ENCODE data around the gene KLHL14. TPM values are rescaled to one million over a fixed set of nuclear protein-coding genes. Genes with fewer than 3 reads are reported as not detected.

Gene KLHL14
- total and polyA plus RNA-seq, 2 experiments from 2014 or later, result 0.44 to 1.9 TPM

DNA sequence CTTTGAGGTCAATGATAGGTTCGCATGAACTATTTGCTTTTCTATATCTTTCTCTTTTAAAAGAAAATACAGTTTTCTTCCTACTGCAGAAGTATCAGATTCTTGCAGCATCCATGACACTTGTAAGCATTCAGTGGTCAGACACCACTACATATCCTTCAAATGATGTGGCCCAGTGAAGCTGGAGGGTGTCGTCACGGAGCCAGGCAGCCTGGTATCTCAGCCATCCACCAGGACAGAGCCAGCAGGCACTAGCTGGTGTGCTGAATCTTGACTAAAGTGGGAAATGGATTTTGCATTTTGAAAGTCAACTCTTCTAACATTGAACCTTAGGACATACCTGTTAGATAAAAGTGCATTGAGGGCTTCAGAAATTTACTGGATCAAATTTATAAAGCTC lies 5.4 kb downstream of the KLHL14 start:
- no peak overlapping the region for H2AFZ ChIP-seq
- Mint-ChIP-seq H3K27ac (no peak overlapping the region), H3K9me3 (no peaks in the 10 kb centered on the region; the same call in 2 of the 3 replicates), H3K27me3 (ENCODE audit: insufficient read depth, low read depth, poor library complexity) (peaks cover 23% of the 10 kb centered on the region), H3K36me3 (ENCODE audit: low read depth) (no peaks in the 10 kb centered on the region), H3K4me1 (peaks cover 19% of the 10 kb centered on the region), H3K4me3 (no peak overlapping the region)
- ATAC-seq (no peak), DNase-seq (ENCODE audit: low spot score) (no peak)
- TF ChIP-seq EZH2 (IDR thresholded peaks at IDR 0.05; ENCODE audit: low read depth, unreplicated experiment) (no peak), ZNF114 (CRISPR knock-in tag; IDR thresholded peaks at IDR 0.05) (no peak), ETS1 (IDR thresholded peaks at IDR 0.05) (no peak), STAT1 (IDR thresholded peaks at IDR 0.05; ENCODE audit: unreplicated experiment) (no peak), JUNB (IDR thresholded peaks at IDR 0.05; ENCODE audit: unreplicated experiment) (no peak), CTCF (conservative IDR thresholded peaks at IDR 0.05; ENCODE audit: low read depth in 2 of 2) (no peak), ZNF331 (CRISPR knock-in tag; IDR thresholded peaks at IDR 0.05; ENCODE audit: low read depth) (no peak), EZH2phosphoT487 (IDR thresholded peaks at IDR 0.05; ENCODE audit: unreplicated experiment) (no peak), CREB1 (CRISPR knock-in tag; IDR thresholded peaks at IDR 0.05; ENCODE audit: low read depth) (no peak), POLR2AphosphoS5 (IDR thresholded peaks at IDR 0.05; ENCODE audit: low read depth) (no peak), REST (IDR thresholded peaks at IDR 0.05; ENCODE audit: unreplicated experiment) (no peak), NANOG (IDR thresholded peaks at IDR 0.05; ENCODE audit: borderline replicate concordance) (no peak)
- TF ChIP-seq, protein P1, sequence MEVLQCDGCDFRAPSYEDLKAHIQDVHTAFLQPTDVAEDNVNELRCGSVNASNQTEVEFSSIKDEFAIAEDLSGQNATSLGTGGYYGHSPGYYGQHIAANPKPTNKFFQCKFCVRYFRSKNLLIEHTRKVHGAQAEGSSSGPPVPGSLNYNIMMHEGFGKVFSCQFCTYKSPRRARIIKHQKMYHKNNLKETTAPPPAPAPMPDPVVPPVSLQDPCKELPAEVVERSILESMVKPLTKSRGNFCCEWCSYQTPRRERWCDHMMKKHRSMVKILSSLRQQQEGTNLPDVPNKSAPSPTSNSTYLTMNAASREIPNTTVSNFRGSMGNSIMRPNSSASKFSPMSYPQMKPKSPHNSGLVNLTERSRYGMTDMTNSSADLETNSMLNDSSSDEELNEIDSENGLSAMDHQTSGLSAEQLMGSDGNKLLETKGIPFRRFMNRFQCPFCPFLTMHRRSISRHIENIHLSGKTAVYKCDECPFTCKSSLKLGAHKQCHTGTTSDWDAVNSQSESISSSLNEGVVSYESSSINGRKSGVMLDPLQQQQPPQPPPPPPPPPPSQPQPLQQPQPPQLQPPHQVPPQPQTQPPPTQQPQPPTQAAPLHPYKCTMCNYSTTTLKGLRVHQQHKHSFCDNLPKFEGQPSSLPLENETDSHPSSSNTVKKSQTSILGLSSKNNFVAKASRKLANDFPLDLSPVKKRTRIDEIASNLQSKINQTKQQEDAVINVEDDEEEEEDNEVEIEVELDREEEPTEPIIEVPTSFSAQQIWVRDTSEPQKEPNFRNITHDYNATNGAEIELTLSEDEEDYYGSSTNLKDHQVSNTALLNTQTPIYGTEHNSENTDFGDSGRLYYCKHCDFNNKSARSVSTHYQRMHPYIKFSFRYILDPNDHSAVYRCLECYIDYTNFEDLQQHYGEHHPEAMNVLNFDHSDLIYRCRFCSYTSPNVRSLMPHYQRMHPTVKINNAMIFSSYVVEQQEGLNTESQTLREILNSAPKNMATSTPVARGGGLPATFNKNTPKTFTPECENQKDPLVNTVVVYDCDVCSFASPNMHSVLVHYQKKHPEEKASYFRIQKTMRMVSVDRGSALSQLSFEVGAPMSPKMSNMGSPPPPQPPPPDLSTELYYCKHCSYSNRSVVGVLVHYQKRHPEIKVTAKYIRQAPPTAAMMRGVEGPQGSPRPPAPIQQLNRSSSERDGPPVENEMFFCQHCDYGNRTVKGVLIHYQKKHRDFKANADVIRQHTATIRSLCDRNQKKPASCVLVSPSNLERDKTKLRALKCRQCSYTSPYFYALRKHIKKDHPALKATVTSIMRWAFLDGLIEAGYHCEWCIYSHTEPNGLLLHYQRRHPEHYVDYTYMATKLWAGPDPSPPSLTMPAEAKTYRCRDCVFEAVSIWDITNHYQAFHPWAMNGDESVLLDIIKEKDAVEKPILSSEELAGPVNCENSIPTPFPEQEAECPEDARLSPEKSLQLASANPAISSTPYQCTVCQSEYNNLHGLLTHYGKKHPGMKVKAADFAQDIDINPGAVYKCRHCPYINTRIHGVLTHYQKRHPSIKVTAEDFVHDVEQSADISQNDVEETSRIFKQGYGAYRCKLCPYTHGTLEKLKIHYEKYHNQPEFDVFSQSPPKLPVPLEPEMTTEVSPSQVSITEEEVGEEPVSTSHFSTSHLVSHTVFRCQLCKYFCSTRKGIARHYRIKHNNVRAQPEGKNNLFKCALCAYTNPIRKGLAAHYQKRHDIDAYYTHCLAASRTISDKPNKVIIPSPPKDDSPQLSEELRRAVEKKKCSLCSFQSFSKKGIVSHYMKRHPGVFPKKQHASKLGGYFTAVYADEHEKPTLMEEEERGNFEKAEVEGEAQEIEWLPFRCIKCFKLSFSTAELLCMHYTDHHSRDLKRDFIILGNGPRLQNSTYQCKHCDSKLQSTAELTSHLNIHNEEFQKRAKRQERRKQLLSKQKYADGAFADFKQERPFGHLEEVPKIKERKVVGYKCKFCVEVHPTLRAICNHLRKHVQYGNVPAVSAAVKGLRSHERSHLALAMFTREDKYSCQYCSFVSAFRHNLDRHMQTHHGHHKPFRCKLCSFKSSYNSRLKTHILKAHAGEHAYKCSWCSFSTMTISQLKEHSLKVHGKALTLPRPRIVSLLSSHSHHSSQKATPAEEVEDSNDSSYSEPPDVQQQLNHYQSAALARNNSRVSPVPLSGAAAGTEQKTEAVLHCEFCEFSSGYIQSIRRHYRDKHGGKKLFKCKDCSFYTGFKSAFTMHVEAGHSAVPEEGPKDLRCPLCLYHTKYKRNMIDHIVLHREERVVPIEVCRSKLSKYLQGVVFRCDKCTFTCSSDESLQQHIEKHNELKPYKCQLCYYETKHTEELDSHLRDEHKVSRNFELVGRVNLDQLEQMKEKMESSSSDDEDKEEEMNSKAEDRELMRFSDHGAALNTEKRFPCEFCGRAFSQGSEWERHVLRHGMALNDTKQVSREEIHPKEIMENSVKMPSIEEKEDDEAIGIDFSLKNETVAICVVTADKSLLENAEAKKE (CRISPR knock-in tag; IDR thresholded peaks at IDR 0.05), result no peak
- no peaks in the 10 kb centered on the region for H3K79me2 ChIP-seq (replicated peaks; ENCODE audit: insufficient read depth)
- no peaks in the 10 kb centered on the region for H3K9me2 ChIP-seq (ENCODE audit: insufficient read depth)
- H3K4me3 ChIP-seq, result no peak overlapping the region
- H3K36me3 ChIP-seq (ENCODE audit: insufficient read depth), result no peaks in the 10 kb centered on the region
- H4K20me1 ChIP-seq (replicated peaks; ENCODE audit: insufficient read depth), result no peaks in the 10 kb centered on the region
- H3K4me2 ChIP-seq, result no peak overlapping the region
- H3K27me3 ChIP-seq (ENCODE audit: insufficient read depth), result peaks cover 49% of the 10 kb centered on the region
- H3K4me1 ChIP-seq (ENCODE audit: insufficient read depth), result peaks cover 15% of the 10 kb centered on the region
- no peak overlapping the region for H3K27ac ChIP-seq (ENCODE audit: low read depth)
- H3F3A ChIP-seq (replicated peaks; ENCODE audit: low read depth), result peaks cover 5% of the 10 kb centered on the region; the same call in 1 of the 2 replicates

Measured in GM23338 (cell line).